ENCODE data around the gene GALNT10. TPM values are rescaled to one million over a fixed set of nuclear protein-coding genes. Genes with fewer than 3 reads are reported as not detected.
A peak's percentile ranks its signal among the peaks of the same experiment; 100 is the strongest.

GALNT10 gene
- total and polyA plus RNA-seq, 10 of the 15 experiments (the other 5 are each of a cell fraction or from before 2014, with no cell fraction given): 3.9 to 35.4 (median 15.5) TPM

DNA sequence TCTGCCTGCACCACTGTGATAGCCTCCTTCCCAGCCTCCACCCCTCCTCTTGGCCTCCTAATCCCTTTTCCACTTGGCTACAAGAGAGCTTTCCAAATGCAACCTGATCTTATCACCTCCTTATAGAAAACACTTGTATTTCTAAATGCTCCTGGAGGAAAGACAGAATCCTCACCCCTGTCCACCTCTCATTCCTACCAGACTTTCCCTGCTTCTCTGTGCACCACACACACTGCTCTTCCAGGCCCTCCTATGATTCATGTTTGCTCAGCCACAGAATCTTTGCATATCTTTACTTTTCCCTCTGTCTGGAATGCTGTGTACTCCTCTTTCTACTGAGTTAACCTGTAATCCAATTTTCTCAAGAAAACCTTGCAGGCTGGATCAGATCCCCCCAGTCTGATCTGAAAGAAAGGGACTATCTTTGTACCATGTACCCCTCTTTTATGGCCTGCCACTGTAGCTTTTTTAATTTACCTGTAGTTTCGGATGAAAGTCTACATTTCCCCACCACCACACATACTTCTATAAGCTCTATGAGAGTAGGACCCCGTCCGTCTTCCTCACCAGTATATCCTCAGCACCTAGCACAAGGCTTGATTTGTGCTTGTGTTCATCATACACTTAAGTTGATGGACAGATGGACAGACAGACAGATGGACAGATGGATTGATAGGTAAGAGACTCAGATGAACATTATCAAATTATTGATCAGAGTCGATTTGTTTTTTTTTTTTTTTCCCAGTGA, 95.3 kb downstream of the GALNT10 start:
- no TSS peak for BruUV-seq (replicated peaks)
- no peak overlapping the region for H3K4me2 ChIP-seq (ENCODE audit: control insufficient read depth, insufficient read depth)

DNA sequence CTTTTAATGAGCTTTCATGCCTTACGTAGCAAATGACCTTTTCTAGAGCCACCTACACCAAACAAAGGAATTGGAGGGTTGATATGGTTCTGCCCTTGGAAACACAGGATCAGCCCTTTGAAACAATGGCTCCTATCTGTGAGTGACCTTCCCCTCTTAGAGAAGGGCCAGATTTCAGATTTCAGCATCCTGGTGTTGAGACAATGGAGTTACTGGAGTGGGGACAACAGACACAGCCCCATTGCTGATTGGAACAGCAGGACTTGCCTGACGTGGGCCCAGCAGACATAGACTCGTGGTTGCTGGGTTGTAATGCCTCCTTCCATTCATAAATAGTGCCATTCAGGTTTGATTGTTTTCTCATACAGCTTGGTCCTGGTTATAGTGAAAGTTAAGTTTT, 96.0 kb downstream of the GALNT10 start:
- ChIA-PET RAD21 (ENCODE audit: unreplicated experiment) (interaction anchor here (0.9 to 1.0 kb wide), 2 partner anchors 50 to 84 kb away, joined by 3 read pairs; no protein-coding TSS in a partner anchor), CTCF (interaction anchor here (0.9 to 1.5 kb wide), 2 partner anchors 25 to 50 kb away, joined by 4 read pairs; no protein-coding TSS in a partner anchor), POLR2A (interaction anchor here (0.9 to 1.9 kb wide), 2 partner anchors 11 to 47 kb away, joined by 5 to 8 read pairs; no protein-coding TSS in a partner anchor), SMC1A (ENCODE audit: uncharacterized antibody, unreplicated experiment) (interaction anchor here (0.5 to 3.2 kb wide), 5 partner anchors 11 to 89 kb away, joined by 3 to 13 read pairs (median 4); no protein-coding TSS in a partner anchor)
- Histone ChIP-seq H3K4me3 (no peak overlapping the region), H4K20me1 (ENCODE audit: control insufficient read depth, insufficient read depth) (no peaks in the 10 kb centered on the region), H3K9ac (ENCODE audit: control insufficient read depth, insufficient read depth, low read length) (no peak overlapping the region), H3K36me3 (ENCODE audit: control insufficient read depth in 2 of 2, insufficient read depth in 2 of 2, low read length in 1 of 2) (peaks cover 0 to 2% of the 10 kb centered on the region in 2 experiments; a peak in 1 of 4 replicates), H3K4me2 (ENCODE audit: control insufficient read depth, insufficient read depth) (no peak overlapping the region), H3K79me2 (ENCODE audit: control insufficient read depth, insufficient read depth, low read length) (peaks cover 1% of the 10 kb centered on the region; the same call in 1 of the 2 replicates), H3K4me1 (ENCODE audit: control insufficient read depth, insufficient read depth, low read length) (peaks cover 32% of the 10 kb centered on the region), H3K9me3 (replicated peaks; ENCODE audit: control insufficient read depth, insufficient read depth, low read length) (no peaks in the 10 kb centered on the region; the same call in 2 of the 3 replicates), H3K27ac (ENCODE audit: control insufficient read depth, insufficient read depth) (no peak overlapping the region), H2AFZ (ENCODE audit: control insufficient read depth, low read depth, low read length) (no peak overlapping the region), H3K27me3 (replicated peaks in 1 of 2; ENCODE audit: control insufficient read depth in 2 of 2, insufficient read depth in 2 of 2, low read length in 1 of 2) (no peaks in the 10 kb centered on the region)
- DNase-seq (ENCODE audit: low read depth, low spot score): no peak
- ATAC-seq: no peak
- WGBS (ENCODE audit: insufficient coverage, insufficient replicate concordance, low lambda C conversion rate, missing lambda C conversion rate): 71% methylated on average over 3 of the region's 3 CpGs
- no TSS peak for BruUV-seq (replicated peaks)
- intact Hi-C loops (cut with micrococcal nuclease; ENCODE audit: unreplicated experiment) (no loop called here), in situ Hi-C loops (cut with MboI) (no loop called here)
- FAIRE-seq: no peak
- TF ChIP-seq CREM (IDR thresholded peaks at IDR 0.05; ENCODE audit: low read depth): no peak
- TF ChIP-seq STAT1 (conservative IDR thresholded peaks at IDR 0.05): no peak
- no peak for TF ChIP-seq FOXM1 (IDR thresholded peaks at IDR 0.05; ENCODE audit: low read depth, low read length)
- TF ChIP-seq RB1 (IDR thresholded peaks at IDR 0.05; ENCODE audit: borderline replicate concordance): no peak
- no peak for TF ChIP-seq NR2F1 (conservative IDR thresholded peaks at IDR 0.05)
- TF ChIP-seq, protein P1, sequence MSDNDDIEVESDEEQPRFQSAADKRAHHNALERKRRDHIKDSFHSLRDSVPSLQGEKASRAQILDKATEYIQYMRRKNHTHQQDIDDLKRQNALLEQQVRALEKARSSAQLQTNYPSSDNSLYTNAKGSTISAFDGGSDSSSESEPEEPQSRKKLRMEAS (IDR thresholded peaks at IDR 0.05; ENCODE audit: low read depth, low read length): no peak
- no peak for TF ChIP-seq ZNF274 (IDR thresholded peaks at IDR 0.05; ENCODE audit: insufficient read depth, insufficient read length)
- no peak for TF ChIP-seq PAX5 (IDR thresholded peaks at IDR 0.05; ENCODE audit: borderline replicate concordance, low read depth, low read length)
- TF ChIP-seq, protein P2, sequence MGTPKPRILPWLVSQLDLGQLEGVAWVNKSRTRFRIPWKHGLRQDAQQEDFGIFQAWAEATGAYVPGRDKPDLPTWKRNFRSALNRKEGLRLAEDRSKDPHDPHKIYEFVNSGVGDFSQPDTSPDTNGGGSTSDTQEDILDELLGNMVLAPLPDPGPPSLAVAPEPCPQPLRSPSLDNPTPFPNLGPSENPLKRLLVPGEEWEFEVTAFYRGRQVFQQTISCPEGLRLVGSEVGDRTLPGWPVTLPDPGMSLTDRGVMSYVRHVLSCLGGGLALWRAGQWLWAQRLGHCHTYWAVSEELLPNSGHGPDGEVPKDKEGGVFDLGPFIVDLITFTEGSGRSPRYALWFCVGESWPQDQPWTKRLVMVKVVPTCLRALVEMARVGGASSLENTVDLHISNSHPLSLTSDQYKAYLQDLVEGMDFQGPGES (IDR thresholded peaks at IDR 0.05): no peak
- no peak for TF ChIP-seq PAX8 (IDR thresholded peaks at IDR 0.05)
- no peak for TF ChIP-seq RELA (IDR thresholded peaks at IDR 0.05; ENCODE audit: borderline replicate concordance, partially characterized antibody)
- TF ChIP-seq HCFC1 (IDR thresholded peaks at IDR 0.05; ENCODE audit: low read length): no peak
- TF ChIP-seq NBN (IDR thresholded peaks at IDR 0.05): no peak

More for the DNA sequence above, 95.3 kb downstream of the GALNT10 start:
- H3K9ac ChIP-seq (ENCODE audit: control insufficient read depth, insufficient read depth, low read length): no peak overlapping the region
- WGBS (ENCODE audit: insufficient coverage, insufficient replicate concordance, low lambda C conversion rate, missing lambda C conversion rate): 85% methylated on average over 4 of the region's 4 CpGs
- peaks cover 32% of the 10 kb centered on the region for H3K4me1 ChIP-seq (ENCODE audit: control insufficient read depth, insufficient read depth, low read length)
- POLR2A ChIA-PET: interaction anchor here (0.9 to 1.9 kb wide), 2 partner anchors 11 to 46 kb away, joined by 5 to 8 read pairs; no protein-coding TSS in a partner anchor
- no peak overlapping the region for H2AFZ ChIP-seq (ENCODE audit: control insufficient read depth, low read depth, low read length)
- in situ Hi-C loops (cut with MboI) (no loop called here), intact Hi-C loops (cut with micrococcal nuclease; ENCODE audit: unreplicated experiment) (no loop called here)
- no peaks in the 10 kb centered on the region for H4K20me1 ChIP-seq (ENCODE audit: control insufficient read depth, insufficient read depth)
- peaks cover 1% of the 10 kb centered on the region; the same call in 1 of the 2 replicates for H3K79me2 ChIP-seq (ENCODE audit: control insufficient read depth, insufficient read depth, low read length)
- DNase-seq (ENCODE audit: low read depth, low spot score): no peak
- SMC1A ChIA-PET (ENCODE audit: uncharacterized antibody, unreplicated experiment): interaction anchor here (0.5 to 3.2 kb wide), 6 partner anchors 11 to 88 kb away, joined by 3 to 13 read pairs (median 4); no protein-coding TSS in a partner anchor
- H3K27ac ChIP-seq (ENCODE audit: control insufficient read depth, insufficient read depth): peak overlapping the region; percentile 45; the same call in 1 of the 2 replicates
- RAD21 ChIA-PET (ENCODE audit: unreplicated experiment): interaction anchor here (0.9 to 1.0 kb wide), 3 partner anchors 26 to 84 kb away, joined by 3 to 4 read pairs (median 3); no protein-coding TSS in a partner anchor
- peaks cover 0 to 5% of the 10 kb centered on the region in 2 experiments; a peak in 1 of 4 replicates for H3K36me3 ChIP-seq (ENCODE audit: control insufficient read depth in 2 of 2, insufficient read depth in 2 of 2, low read length in 1 of 2)
- no peak for FAIRE-seq
- CTCF ChIA-PET: interaction anchor here (0.9 to 1.5 kb wide), 2 partner anchors 26 to 49 kb away, joined by 4 read pairs; no protein-coding TSS in a partner anchor
- no peak for TF ChIP-seq SIX5 (IDR thresholded peaks at IDR 0.05; ENCODE audit: low read depth, low read length, severe bottlenecking)
- no peak for TF ChIP-seq SPI1 (IDR thresholded peaks at IDR 0.05; ENCODE audit: borderline replicate concordance, insufficient read depth, low read depth, low read length)
- TF ChIP-seq MXI1 (IDR thresholded peaks at IDR 0.05; ENCODE audit: low read depth, low read length): no peak
- TF ChIP-seq ZZZ3 (IDR thresholded peaks at IDR 0.05; ENCODE audit: control insufficient read depth, insufficient read length, low read depth): no peak
- TF ChIP-seq, protein P1 (IDR thresholded peaks at IDR 0.05; ENCODE audit: low read depth, low read length): no peak
- no peak for TF ChIP-seq CREB1 (IDR thresholded peaks at IDR 0.05; ENCODE audit: low read depth)
- no peaks in the 10 kb centered on the region; the same call in 1 of the 3 replicates for H3K9me3 ChIP-seq (replicated peaks; ENCODE audit: control insufficient read depth, insufficient read depth, low read length)
- no peaks in the 10 kb centered on the region for H3K27me3 ChIP-seq (replicated peaks in 1 of 2; ENCODE audit: control insufficient read depth in 2 of 2, insufficient read depth in 2 of 2, low read length in 1 of 2)
- no peak for ATAC-seq
- H3K4me3 ChIP-seq: no peak overlapping the region
